ENCODE data around the gene WDTC1.

The WDTC1 gene

DNA sequence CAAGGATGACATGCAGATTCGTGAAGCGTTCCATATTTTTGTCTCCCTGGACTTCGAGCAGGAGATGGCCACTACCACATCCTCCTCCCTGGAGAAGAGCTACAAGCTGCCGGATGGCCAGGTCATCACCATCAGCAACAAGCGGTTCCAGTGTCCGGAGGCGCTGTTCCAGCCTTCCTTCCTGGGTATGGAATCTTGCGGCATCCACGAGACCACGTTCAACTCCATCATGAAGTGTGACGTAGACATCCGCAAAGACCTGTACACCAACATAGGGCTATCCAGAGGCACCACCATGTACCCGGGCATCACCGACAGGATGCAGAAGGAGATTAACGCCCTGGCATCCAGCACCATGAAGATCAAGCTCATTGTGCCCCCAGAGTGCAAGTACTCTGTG lies 90.9 kb downstream of the WDTC1 start:
- FAIRE-seq: no peak

DNA sequence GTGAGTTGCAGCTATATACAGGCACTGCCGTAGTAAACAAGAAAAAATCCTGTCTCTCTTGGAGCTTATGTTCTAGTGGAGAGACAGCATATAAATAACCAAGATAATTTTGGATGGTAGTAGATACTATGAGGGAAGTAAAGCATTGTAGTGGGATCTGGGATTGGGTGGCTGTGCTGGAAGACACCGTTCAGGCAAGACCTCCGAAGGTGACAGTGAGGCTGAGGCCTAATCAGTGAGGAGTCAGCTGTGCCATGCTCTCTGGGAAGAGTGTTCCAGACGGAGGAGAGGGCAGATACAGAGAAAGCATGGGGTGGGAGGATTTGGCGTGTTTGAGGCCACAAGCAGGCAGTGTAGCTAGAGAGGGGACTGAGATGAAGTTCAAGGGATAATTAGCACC lies 93.5 kb downstream of the WDTC1 start:
- no peak for DNase-seq (ENCODE audit: insufficient read length, low spot score)
- no peak for FAIRE-seq
- no peak for TF ChIP-seq POLR2A (IDR thresholded peaks at IDR 0.05; ENCODE audit: low read depth, low read length)

More for the DNA sequence above, 90.9 kb downstream of the WDTC1 start:
- no peak for TF ChIP-seq POLR2A (IDR thresholded peaks at IDR 0.05; ENCODE audit: low read depth, low read length)
- no peak for DNase-seq (ENCODE audit: insufficient read length, low spot score)

DNA sequence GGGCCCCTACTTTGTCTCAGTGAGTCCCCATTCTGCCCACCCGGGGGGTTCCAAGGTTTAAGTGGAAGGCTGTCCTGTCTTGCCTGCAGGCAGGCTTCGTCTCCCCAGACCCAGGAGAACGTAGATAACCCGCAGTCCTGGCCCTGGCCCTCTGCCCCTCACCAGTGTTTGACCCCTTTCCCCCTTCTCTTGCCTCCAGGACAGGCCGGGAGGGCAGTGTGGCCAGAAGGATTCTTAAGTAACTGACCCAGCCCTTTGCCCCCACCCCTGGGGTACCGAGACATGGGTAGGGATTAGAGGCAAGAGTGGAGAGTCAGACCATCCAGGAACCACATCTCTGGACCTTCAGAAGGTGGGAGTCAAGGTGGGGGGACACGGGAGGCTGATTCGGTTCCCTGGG lies 96.4 kb downstream of the WDTC1 start:
- DNase-seq (ENCODE audit: insufficient read length, low spot score) (no peak), FAIRE-seq (no peak)
- no peak for TF ChIP-seq POLR2A (IDR thresholded peaks at IDR 0.05; ENCODE audit: low read depth, low read length)

DNA sequence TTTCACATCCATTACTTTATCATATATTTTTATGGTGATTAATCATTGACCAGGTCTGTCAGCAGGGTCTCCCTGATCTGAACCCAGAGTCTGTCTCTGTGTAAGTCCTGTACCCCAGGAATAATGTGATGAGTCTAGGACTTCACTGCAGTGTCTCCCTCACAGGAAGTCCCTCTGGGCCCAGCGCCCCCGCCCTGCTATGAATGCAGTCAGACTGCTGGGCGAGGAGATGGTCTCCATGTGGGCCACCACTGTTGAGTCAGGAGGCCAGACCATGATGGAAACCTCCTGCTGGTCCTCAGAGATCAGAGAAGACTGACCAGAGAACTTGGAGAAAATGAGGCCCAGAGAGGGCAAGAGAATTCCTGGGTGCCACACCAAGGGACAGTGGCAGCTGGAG lies 97.0 kb downstream of the WDTC1 start:
- FAIRE-seq (no peak), DNase-seq (ENCODE audit: insufficient read length, low spot score) (no peak)
- TF ChIP-seq POLR2A (IDR thresholded peaks at IDR 0.05; ENCODE audit: low read depth, low read length): no peak

DNA sequence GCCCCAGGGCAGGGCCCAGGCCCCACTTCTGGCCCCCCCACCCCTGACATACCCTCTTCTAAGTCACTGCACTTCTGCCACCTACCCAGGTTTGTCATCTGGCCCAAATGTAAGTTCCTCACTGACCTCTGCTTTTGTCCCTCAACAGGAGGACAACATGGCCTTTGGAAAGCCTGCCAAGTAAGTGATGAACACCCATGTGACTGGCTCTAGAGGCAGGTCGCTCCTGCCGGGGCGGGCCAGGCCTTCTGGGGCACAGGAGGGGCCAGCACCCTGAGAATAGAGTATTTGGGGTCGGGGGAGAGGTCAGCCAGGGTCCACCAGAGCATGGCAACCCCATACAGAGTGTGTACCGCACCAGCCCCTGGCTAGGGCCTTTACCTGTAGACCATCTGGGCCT lies 97.5 kb downstream of the WDTC1 start:
- TF ChIP-seq POLR2A (IDR thresholded peaks at IDR 0.05; ENCODE audit: low read depth, low read length): no peak
- no peak for FAIRE-seq
- no peak for DNase-seq (ENCODE audit: insufficient read length, low spot score)

DNA sequence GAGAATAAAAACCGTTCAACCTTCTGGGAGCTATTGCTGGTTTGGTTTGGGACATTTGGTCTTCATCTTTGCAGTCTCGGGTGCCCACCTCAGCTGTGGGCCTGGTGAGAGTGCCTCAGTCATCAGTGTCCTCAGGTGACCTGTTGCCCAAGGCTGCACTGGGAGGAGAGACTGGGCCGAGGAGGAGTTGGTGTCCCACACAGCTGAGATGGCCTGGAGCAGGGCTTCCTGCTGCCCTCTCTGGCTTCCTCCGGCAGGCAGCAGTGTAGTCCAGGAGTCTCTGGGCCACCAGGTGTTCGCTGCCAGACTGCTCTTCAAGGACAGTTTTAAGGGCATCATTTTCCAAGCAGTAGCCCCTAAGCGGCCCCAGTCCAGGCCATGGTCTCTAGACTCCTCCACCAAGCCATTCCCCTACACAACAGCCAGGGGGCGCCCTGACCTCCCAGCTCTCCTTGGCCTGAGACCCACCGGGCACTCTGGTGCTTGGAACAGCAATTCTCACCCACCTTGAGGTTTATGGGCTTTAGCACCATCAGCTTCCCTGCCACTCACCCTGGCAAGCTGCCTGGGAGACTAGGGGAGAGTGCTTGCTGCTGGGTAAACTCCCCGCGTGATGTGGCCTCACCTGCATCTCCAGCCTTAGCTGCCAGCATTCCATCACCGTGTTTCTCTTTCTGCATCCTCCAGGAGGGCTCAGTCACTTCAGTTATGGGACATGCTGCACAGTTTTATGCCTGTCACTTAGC lies 98.3 kb downstream of the WDTC1 start:
- FAIRE-seq (no peak), DNase-seq (ENCODE audit: insufficient read length, low spot score) (no peak)

DNA sequence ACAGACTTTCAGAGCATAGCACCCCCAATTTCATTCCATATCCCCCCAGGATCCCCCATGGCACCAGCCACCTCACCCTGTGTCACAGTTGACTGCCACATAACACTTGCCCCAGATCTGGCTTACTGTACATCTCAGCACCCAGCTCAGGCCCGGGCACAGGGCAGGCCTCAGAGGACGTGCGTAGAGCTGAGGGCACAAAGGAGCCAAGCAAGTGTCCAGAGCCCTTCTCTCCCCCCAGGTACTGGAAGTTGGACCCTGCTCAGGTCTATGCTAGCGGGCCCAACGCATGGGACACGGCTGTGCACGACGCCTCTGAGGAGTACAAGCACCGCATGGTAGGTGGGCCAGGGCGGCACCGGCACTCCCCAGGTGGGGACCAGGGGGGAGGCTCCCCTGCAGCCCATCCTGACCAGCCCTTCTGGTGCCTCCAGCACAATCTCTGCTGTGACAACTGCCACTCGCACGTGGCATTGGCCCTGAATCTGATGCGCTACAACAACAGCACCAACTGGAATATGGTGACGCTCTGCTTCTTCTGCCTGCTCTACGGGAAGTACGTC lies 99.4 kb downstream of the WDTC1 start:
- FAIRE-seq (no peak), DNase-seq (ENCODE audit: insufficient read length, low spot score) (no peak)
- TF ChIP-seq POLR2A (IDR thresholded peaks at IDR 0.05; ENCODE audit: low read depth, low read length): no peak

More for the DNA sequence above, 98.3 kb downstream of the WDTC1 start:
- no peak for TF ChIP-seq POLR2A (IDR thresholded peaks at IDR 0.05; ENCODE audit: low read depth, low read length)

DNA sequence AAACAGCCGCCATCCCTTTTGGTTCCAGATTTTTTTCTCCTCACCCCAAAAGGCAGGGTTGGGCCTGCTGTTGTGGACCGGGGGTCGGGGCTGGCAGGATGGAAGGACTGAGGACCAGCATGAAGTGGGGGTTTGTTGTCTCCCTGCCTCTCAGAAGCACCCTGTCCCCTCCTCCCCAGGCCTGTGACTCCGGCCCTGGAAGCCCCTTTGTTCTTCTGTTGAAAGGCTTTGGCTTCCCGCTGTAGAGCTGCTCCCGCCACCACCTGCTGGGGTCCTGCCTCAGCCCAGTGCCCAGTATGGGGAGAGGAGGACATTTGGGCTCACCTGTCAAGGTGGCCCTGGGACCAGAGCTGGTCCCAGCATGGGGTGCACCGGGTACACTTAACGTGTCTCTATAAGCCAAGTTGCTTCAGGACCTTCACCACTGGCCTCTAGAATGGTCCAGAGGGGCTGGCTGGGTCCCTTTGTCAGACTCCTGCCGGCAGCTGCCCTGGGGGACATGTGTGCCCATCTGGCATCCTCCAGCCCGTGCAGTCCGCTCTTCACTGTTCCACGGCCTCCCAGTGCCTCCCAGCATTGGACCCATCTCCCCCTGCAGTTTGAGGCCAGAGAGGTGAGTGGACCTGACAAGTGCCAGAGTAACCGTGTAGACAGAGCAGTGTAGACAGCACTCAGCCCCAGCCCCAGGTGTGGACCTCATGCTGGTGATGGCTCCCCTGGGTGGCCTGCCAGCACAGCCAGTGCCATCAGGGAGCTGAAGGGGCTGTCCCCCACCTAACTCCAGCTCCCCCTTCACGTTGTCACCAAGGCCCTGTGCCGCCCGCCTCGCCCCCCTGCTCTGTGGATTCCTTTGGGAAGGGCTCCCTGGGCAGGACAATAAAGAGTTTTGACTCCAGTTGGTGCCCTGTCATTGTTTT lies 101.3 kb downstream of the WDTC1 start:
- TF ChIP-seq POLR2A (IDR thresholded peaks at IDR 0.05; ENCODE audit: low read depth, low read length): no peak
- FAIRE-seq (no peak), DNase-seq (ENCODE audit: insufficient read length, low spot score) (no peak)

DNA sequence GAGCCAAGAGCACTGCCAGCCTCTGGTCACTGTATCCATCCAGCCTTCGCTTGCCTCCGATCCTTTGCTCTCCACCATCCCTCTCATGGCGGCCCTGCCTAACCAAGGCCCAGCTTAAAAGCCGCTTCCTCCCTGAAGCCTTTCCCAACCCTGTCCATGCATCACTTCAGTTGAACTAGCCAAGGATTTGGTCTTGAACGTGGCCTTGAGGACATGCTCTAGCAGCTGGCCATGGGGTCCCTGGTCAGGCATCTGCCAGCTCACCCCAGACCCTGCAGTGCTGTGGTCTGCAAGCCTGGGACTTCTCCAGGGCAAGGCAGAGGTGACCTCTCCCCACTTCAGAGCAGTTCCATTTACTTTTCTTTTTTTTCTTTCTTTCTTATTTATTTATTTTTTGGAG lies 102.3 kb downstream of the WDTC1 start:
- TF ChIP-seq POLR2A (IDR thresholded peaks at IDR 0.05; ENCODE audit: low read depth, low read length): no peak
- FAIRE-seq (no peak), DNase-seq (ENCODE audit: insufficient read length, low spot score) (no peak)

DNA sequence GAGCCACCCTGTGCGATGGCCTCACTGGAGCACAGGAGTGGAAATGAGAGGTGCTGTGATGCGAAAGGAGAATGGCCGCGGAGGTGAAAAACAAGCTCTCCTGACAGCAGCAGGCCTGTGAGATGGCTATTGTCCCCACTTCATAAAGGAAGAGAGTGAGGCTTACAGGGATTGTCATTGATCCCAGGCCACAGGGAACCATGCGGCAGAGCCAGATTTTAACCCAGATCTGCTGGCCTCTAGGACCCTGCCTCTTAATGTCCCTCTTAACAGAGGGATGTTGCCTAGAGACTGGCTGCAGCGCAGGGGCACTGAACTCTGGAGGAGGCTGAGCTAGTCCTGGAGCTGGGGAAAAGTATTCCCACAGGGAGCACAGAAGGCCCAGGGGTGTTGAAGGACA lies 104.3 kb downstream of the WDTC1 start:
- TF ChIP-seq POLR2A (IDR thresholded peaks at IDR 0.05; ENCODE audit: low read depth, low read length): no peak
- no peak for FAIRE-seq
- no peak for DNase-seq (ENCODE audit: insufficient read length, low spot score)

DNA sequence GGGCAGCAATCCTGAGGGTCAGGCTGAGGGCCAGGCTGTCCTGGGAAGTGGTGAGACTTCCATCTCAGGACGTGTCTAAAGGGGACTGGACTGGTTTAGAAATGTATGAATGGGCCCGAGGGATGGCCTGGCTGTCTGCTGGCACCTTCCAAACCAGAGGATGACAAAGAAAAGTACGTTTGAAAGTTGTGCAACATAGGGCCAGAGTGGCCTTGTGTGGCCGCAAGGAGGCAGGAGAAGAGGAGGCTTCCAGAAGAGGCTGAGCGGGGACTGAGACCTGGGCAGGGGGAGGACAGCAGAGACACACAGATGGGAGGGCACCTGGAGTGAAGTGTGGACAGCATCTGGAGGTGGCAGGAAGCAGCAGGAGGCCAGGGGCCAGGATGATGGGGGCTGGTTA lies 104.8 kb downstream of the WDTC1 start:
- no peak for TF ChIP-seq POLR2A (IDR thresholded peaks at IDR 0.05; ENCODE audit: low read depth, low read length)
- DNase-seq (ENCODE audit: insufficient read length, low spot score) (no peak), FAIRE-seq (no peak)

DNA sequence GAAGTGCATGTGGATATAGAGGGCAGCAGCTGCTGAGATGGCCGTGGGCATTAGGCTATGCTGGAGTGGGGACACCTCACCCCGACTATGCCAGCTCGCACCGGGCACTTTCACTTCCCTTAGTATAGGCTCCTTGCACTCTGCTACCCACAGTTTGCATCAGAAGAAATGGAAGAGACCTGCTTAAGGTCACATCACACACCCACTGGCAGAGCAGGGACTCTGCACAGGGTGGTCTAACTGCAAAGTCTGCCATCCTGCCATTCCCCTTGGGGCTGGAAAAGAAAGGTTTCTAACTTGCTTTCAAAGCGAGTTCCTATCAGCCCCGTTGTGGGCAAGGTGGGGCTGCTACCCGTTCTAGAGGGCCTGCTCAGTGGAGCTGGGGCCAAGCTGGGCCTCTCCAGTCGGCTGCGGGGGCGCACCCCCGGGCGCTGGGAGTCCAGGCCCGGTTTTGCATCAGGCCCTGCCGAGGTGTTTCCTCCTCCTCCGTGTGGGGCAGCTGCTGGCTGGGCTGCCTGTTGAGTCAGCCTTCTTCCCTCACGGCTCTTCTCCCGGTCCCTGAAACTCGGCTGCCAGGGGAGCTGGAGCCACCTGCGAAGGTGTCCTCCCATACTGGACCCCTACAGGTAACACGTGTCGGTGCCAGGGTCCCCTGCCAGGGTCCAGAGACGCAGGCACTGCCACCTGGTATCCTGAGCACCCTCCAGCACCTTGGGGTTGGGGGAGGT lies 107.3 kb downstream of the WDTC1 start, which contains the start of gene SYTL1:
TSS of gene SYTL1 (plus strand) at position 498 of the 728 bp plus-strand sequence. CDS start 3,313 bp downstream, outside the sequence.
- no peak for TF ChIP-seq POLR2A (IDR thresholded peaks at IDR 0.05; ENCODE audit: low read depth, low read length)
- FAIRE-seq: no peak
- peak; percentile 89 for DNase-seq (ENCODE audit: insufficient read length, low spot score)

DNA sequence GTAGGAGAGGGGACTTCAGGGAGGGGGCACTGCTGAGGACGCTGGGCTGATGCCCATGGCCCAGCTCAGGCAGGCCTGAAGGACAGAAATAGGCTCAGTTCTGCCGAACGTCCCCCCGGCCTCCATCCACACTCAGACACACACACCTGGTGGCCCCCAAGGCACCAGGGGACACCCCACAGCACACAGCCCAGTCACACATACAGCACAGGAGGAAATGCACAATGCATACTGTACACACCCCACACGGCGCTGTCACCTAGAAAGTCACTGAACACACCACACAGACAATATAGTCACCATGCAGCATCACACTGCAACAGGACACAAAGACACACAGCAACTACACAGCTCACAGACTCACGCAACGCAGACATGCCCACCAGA lies 108.0 kb downstream of the WDTC1 start:
- FAIRE-seq: no peak
- no peak for DNase-seq (ENCODE audit: insufficient read length, low spot score)
- TF ChIP-seq POLR2A (IDR thresholded peaks at IDR 0.05; ENCODE audit: low read depth, low read length): no peak
